Testis (tissue), 2 donors: Measurements from ENCODE around the gene ZNF576.

Experiments
- POLR2A ChIP-seq: fragments of 450-650 bp; IDR thresholded peaks from one replicate; pipeline ENCODE4 v1.6.1; 2017; ENCODE audit warnings: antibody characterized with exemption, mild to moderate bottlenecking, moderate library complexity
- TF ChIP-seq, protein P1 (sequence below), 3 experiments: fragments of 450-650 bp in 2 of 3; fragments of 200-600 bp in 1 of 3; sonication (generic) in 1 of 3; IDR thresholded peaks; one replicate each; pipeline ENCODE4 v1.5.1; 2016 to 2019; ENCODE audit warnings: antibody characterized with exemption in 3 of 3, mild to moderate bottlenecking in 2 of 3, moderate library complexity in 1 of 3

DNA sequence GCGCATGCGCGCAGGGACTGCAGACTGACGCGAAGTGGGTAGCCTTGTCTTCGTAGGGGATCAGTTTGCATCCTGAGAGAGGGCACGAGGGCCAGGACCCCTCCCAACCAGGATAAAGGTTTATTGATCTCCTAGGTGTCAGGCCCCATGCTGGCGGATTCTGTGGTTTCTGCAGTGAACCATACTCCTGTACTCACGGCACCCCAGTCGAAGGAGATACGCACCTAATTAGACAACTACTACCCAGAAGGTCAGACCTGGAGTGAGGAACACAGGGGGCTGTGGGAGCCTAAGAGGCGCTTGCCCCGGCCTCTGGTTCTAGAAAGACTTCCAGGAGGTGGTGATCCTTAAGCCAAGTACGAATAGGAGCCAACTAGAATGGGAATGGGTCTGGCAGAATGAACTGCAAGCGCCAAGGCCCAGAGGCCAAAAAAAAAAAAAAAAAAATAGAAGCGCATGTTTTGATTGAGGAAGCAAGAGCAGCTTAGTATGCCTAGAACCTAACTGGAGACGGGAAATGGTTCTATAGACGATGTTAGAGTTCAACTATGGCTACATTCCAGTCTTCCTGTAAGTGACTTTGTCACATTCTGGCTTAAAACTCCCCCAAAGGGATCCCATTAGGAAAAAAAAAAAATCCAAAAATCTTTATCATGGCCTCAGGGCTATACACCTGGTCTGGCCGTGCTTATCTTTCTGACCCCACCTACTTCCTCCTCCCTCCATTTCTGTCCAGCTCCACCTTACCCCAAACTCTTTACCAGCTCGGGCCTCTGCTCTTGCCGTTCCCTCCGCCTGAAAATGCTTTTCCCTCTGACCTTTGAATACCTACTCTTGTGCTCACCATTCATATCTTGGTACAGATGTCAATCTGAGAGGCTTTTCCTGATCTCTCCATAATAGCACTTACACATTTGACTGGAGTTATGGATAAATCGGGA is 23.9 kb downstream of the ZNF576 start:
- TF ChIP-seq, protein P1, sequence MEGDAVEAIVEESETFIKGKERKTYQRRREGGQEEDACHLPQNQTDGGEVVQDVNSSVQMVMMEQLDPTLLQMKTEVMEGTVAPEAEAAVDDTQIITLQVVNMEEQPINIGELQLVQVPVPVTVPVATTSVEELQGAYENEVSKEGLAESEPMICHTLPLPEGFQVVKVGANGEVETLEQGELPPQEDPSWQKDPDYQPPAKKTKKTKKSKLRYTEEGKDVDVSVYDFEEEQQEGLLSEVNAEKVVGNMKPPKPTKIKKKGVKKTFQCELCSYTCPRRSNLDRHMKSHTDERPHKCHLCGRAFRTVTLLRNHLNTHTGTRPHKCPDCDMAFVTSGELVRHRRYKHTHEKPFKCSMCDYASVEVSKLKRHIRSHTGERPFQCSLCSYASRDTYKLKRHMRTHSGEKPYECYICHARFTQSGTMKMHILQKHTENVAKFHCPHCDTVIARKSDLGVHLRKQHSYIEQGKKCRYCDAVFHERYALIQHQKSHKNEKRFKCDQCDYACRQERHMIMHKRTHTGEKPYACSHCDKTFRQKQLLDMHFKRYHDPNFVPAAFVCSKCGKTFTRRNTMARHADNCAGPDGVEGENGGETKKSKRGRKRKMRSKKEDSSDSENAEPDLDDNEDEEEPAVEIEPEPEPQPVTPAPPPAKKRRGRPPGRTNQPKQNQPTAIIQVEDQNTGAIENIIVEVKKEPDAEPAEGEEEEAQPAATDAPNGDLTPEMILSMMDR (IDR thresholded peaks at IDR 0.05) = no peak
- no peak for TF ChIP-seq POLR2A
